Measurements from ENCODE around the gene RADIL.
A peak's percentile ranks its signal among the peaks of the same experiment; 100 is the strongest.

Gene RADIL

GRCh38 chr7:4775250-4775847 is 108.2 kb downstream of the RADIL start, which contains the start of gene AP5Z1:
AP5Z1 (plus strand) TSS chr7:4775623; CDS start chr7:4775716, 93 bp downstream.
- peak; percentile 97 for DNase-seq (ENCODE audit: low spot score)

DNA sequence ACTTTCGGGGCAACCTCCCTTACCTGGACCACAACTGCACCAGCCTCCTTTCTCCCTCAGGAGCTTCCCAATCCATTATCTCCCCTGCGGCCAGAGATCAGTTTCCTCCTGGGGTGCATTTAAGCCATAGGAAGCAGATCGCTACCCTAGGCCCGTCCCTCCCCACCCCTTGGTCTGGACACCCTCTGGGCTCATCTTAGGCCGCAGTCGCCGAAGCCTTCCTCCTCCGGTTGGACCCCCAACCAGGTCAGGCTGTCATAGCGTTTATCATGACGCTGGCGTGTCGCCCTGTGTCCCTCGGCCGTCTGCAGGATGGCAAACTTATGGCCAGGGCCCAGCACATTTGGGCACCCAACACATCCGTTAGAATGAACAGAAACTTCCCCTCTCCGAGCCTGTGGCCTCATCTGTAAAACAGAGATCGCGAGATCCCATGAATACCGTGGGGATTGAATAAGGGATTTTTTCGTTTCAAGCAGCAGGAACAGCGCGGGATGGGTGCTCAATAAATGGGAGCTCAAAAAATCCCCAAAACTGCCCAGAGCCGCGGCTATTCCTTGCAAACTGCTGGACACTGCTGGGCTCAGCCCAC is 108.8 kb downstream of the RADIL start:
- DNase-seq (ENCODE audit: low spot score) = no peak

DNA sequence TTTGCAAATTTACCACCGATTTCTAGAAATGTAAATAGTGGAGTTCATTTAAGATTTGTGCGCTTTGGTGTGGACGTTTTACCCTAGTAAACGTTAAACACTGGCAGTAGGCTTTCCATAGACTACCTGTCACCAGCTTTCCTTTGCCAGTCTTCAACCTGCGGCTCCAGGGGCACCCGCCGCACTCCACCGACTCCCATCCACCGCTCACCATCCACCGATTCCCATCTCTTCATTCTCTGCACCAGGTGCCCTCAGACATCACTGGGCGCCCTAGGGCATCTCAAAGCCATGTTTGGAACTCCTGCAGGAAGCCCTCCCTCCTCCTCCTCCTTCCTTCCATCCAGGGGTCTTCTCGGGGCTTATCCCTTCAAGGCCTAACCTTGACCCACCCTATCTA is 109.5 kb downstream of the RADIL start:
- DNase-seq (ENCODE audit: low spot score) = no peak

DNA sequence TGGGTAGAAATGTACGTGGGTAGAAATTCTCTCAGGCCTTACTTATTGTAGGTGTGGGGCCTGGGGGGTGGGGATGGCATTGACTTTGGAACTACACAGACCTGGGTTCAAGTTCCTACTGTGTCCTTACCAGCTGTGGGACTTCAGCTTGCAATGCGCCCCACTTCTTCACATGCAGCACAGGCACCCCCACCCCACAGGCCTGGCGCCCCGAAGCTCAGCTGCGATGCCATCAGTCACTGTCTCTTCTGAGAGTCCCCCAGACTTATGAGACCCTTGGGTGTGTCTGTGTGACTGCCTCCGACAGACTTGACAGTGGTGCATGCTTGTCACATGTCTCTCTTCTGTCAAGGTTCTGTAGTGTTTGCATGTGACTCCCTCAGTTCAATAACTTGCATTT is 111.2 kb downstream of the RADIL start:
- DNase-seq (ENCODE audit: low spot score) = no peak

GRCh38 chr7:4771737-4772136 is 111.8 kb downstream of the RADIL start:
- DNase-seq (ENCODE audit: low spot score) = no peak

- DNase-seq (ENCODE audit: low spot score) = no peak
Measured at GRCh38 chr7:4770886-4771285, 112.6 kb downstream of the RADIL start.

GRCh38 chr7:4769761-4770160 is 113.8 kb downstream of the RADIL start:
- DNase-seq (ENCODE audit: low spot score) = no peak

GRCh38 chr7:4768597-4769569 is 114.6 kb downstream of the RADIL start:
- DNase-seq (ENCODE audit: low spot score) = no peak

- DNase-seq (ENCODE audit: low spot score) = no peak
Measured at GRCh38 chr7:4766666-4767519, 116.6 kb downstream of the RADIL start.

DNA sequence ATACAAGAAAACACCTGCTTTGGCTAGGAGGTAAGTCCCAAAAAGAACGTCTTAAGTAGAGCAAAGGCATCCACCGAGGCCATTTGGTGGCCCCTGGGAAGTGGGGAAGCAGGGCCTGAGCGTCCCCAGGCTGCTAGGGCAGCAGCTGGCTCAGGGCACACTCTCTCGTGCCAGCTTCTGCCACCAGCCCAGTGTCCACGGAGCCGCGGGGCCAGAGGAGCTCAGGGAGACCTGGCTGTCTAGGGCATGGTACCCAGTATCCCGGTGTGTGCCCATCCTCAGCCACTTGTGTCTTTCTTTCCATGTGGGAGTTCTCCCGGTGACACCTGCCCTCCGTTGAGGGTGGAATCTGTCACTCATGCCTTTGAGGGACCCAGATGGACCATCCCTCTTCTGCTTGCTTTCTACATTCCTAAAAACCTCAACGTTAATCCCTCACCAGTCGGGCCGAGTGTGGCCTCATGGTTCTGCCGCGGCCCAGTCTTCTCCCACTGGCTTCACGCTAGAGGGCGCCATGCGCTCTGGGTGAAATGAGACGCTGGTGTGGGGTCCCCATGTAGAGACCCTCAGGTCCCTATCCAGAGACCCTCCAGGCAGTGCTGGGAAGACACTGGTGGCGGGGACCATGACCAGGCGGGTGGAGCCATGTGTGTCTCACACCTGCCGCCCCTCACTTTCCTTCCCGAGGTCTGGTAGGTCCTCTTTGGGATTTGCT is 117.6 kb downstream of the RADIL start:
- DNase-seq (ENCODE audit: low spot score) = no peak

DNA sequence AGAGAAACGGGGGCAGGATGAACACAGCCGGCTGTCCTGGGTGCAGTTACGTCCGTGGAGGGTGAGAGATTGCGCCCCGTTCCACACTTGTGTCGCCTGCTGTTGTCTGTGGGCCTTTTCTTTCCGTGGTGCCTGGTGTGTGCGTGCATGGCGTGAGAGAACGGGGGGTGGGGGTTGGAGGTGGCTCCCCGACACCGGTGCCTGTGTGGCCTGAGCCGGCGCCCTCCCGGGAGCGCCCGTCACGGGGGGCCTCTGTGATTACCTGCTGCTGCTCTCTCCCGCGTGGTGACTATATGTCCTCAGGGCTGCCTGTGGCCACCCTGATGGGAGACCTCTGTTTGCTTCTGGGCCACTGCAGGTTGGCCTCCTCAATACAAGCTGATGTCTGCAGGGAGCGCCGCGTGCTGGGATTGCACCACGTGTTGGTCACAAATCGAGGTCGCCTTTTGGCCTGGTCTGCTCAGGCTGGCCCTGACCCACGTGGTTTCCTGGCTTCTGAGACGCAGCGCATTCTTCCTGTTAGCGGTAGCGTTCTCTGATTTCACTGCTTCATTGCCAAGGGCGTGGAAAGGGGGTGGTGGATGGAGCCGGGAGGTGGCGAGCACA is 119.0 kb downstream of the RADIL start:
- no peak for DNase-seq (ENCODE audit: low spot score)

DNA sequence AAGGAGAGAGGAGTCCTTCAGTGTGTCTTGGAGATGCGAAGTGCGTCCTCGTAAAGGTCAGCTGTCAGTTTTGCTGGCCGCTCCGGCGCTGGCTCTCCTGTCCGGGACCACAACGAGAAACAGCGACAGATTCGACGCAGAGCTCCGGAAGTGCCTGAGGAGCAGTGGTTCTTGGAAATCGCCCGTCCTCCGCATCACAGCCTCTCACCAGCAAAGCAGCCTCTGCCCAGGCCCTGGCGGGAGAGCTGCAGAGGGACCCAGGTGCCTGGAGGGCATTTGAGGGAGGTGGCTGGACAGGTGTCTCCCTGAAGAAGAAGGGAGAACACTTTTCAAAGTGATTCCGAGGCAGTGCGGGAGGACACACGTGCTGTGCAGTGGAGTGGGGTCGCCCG is 119.7 kb downstream of the RADIL start:
- DNase-seq (ENCODE audit: low spot score) = no peak

- DNase-seq (ENCODE audit: low spot score) = no peak
Measured at GRCh38 chr7:4763091-4763793, 120.3 kb downstream of the RADIL start.

DNA sequence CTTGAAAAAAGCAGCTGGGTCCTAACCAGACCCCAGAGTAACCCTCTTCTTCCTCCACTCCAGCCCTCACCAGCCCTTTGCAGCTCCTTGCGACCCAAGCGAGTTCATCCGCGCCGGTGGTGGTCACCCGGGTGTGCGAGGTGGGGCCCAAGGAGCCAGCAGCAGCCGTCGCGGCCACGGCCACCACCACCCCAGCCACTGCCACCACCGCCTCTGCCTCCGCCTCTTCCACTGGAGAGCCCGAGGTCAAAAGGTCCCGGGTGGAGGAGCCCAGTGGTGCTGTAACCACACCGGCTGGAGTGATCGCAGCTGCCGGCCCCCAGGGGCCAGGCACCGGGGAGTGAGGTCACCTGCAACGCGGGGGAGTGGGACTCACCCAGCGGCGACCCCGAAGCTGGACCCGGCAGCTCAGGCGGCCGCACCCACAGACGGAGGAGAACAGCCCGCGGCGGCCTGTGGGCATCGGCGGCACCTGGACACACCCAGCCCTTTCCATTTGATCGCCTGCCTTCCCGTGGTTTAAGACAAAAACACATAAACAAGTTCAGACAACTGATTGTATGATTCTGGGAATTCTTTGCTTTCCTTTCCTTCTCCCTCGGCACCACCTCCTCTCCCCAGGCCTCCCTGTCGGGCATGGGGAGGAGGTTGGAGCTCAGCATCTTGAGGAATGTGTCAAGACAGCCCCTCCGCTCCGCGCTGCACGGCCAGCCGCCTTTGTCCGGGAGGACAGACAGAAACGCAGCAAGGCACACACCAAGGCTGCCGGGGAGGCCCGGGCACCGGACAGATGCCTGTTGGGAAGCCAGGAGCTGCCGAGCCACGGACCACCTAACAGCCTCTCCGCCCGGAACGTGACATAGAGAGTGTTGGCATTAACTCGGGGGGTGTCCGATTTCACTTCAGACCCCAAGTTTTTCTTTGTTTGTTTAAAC is 121.1 kb downstream of the RADIL start:
- no peak for DNase-seq (ENCODE audit: low spot score)

DNA sequence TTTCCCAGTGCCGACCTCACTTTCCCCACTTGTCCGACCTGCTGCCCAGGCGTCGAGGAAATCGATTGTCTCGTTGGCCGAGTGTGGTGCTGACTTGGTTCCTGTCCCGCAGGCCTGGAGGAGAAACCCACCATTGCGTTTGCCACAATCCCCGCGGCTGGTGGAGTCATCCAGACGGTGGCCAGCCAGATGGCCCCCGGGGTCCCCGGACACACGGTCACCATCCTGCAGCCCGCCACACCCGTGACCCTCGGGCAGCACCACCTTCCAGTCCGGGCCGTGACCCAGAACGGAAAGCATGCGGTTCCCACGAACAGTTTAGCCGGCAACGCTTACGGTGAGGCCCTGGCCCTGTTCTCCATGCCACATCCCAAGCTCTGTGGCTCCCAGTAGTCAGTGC is 122.6 kb downstream of the RADIL start:
- no peak for DNase-seq (ENCODE audit: low spot score)

DNA sequence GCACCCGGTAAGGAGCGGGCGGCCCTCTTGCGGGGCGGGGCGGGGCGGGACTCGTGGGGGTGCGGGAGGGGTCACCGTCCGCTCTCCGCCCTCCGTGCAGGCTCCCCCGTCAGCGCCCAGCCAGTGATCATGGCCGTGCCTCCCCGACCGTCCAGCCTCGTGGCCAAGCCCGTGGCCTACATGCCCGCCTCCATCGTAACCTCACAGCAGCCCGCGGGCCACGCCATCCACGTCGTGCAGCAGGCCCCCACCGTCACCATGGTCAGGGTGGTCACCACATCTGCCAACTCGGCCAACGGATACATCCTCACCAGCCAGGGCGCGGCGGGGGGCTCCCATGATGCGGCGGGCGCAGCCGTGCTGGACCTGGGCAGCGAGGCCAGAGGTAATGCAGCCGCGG is 124.3 kb downstream of the RADIL start:
- DNase-seq (ENCODE audit: low spot score) = no peak

GRCh38 chr7:4758791-4759190 is 124.7 kb downstream of the RADIL start:
- no peak for DNase-seq (ENCODE audit: low spot score)

- DNase-seq (ENCODE audit: low spot score) = no peak
Measured at GRCh38 chr7:4758111-4758510, 125.4 kb downstream of the RADIL start.

DNA sequence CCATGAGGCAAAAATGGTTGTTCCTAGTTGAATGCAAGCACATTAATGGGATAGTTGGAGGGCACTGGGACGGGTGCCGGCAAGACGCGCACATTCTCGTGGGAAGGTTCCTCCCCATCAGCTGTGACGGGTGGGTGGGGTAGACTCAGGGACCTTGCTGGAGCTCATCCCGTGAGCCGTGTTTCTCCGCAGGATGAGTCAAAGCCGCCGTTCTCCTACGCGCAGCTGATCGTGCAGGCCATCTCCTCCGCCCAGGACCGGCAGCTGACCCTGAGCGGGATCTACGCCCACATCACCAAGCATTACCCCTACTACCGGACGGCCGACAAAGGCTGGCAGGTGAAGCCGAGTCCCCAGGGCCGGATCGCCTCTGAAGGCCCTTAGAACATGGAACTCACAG is 128.5 kb downstream of the RADIL start:
- no peak for DNase-seq (ENCODE audit: low spot score)

Measured in cerebellar cortex (tissue), 1 donor.